ENCODE measurements around the gene PLEKHD1. TPM values are rescaled to one million over a fixed set of nuclear protein-coding genes. Genes with fewer than 3 reads are reported as not detected.

PLEKHD1 gene
- total RNA-seq, 1 donor from 2014 or later, result not detected

GRCh38 chr14:69536971-69537370 lies 52.4 kb downstream of the PLEKHD1 start:
- no peaks in the 10 kb centered on the region for H3K9me3 Mint-ChIP-seq
- DNase-seq (ENCODE audit: low spot score), result no peak
- Histone ChIP-seq H3K27me3 (no peaks in the 10 kb centered on the region), H3F3A (ENCODE audit: low read depth) (no peaks in the 10 kb centered on the region), H2AFZ (replicated peaks) (no peak overlapping the region), H3K4me1 (peaks cover 3% of the 10 kb centered on the region), H4K20me1 (ENCODE audit: low read depth) (no peaks in the 10 kb centered on the region), H3K4me3 (no peak overlapping the region), H3K79me2 (ENCODE audit: low read depth) (no peaks in the 10 kb centered on the region), H3K36me3 (no peaks in the 10 kb centered on the region), H3K27ac (no peak overlapping the region), H3K9ac (no peak overlapping the region), H3K9me3 (ENCODE audit: low read depth) (no peaks in the 10 kb centered on the region), H3K4me2 (no peak overlapping the region)
- H3K27ac Mint-ChIP-seq, result no peak overlapping the region
- H3K36me3 Mint-ChIP-seq, result no peaks in the 10 kb centered on the region
- TF ChIP-seq CTCF (IDR thresholded peaks at IDR 0.05), result no peak
- TF ChIP-seq EZH2 (IDR thresholded peaks at IDR 0.05), result no peak
- no peak for TF ChIP-seq EZH2phosphoT487 (IDR thresholded peaks at IDR 0.05)
- H3K4me3 Mint-ChIP-seq, result no peak overlapping the region
- peaks cover 10% of the 10 kb centered on the region for H3K4me1 Mint-ChIP-seq
- H3K27me3 Mint-ChIP-seq (ENCODE audit: insufficient read depth, low read depth), result no peaks in the 10 kb centered on the region

GRCh38 chr14:69537900-69538299 lies 53.4 kb downstream of the PLEKHD1 start:
- H3K27ac Mint-ChIP-seq, result no peak overlapping the region
- H3K9me3 Mint-ChIP-seq, result no peaks in the 10 kb centered on the region
- Histone ChIP-seq H3K36me3 (no peaks in the 10 kb centered on the region), H3F3A (ENCODE audit: low read depth) (no peaks in the 10 kb centered on the region), H3K9ac (no peak overlapping the region), H3K4me3 (no peak overlapping the region), H3K4me1 (peaks cover 3% of the 10 kb centered on the region), H3K27me3 (no peaks in the 10 kb centered on the region), H4K20me1 (ENCODE audit: low read depth) (no peaks in the 10 kb centered on the region), H3K27ac (no peak overlapping the region), H2AFZ (replicated peaks) (no peak overlapping the region), H3K4me2 (no peak overlapping the region), H3K79me2 (ENCODE audit: low read depth) (no peaks in the 10 kb centered on the region), H3K9me3 (ENCODE audit: low read depth) (no peaks in the 10 kb centered on the region)
- peaks cover 12% of the 10 kb centered on the region for H3K4me1 Mint-ChIP-seq
- H3K36me3 Mint-ChIP-seq, result no peaks in the 10 kb centered on the region
- H3K4me3 Mint-ChIP-seq, result no peak overlapping the region
- DNase-seq (ENCODE audit: low spot score), result no peak
- TF ChIP-seq EZH2 (IDR thresholded peaks at IDR 0.05) (no peak), EZH2phosphoT487 (IDR thresholded peaks at IDR 0.05) (no peak)
- no peaks in the 10 kb centered on the region for H3K27me3 Mint-ChIP-seq (ENCODE audit: insufficient read depth, low read depth)

- no peak overlapping the region for H3K27ac ChIP-seq
- H2AFZ ChIP-seq (replicated peaks), result no peak overlapping the region
- peaks cover 9% of the 10 kb centered on the region for H3K4me1 ChIP-seq
- Mint-ChIP-seq H3K27ac (no peak overlapping the region), H3K4me3 (no peak overlapping the region), H3K36me3 (no peaks in the 10 kb centered on the region), H3K4me1 (peaks cover 20% of the 10 kb centered on the region), H3K9me3 (no peaks in the 10 kb centered on the region), H3K27me3 (ENCODE audit: insufficient read depth, low read depth) (no peaks in the 10 kb centered on the region)
- TF ChIP-seq EZH2phosphoT487 (IDR thresholded peaks at IDR 0.05) (no peak), CTCF (IDR thresholded peaks at IDR 0.05) (no peak), EZH2 (IDR thresholded peaks at IDR 0.05) (no peak)
- H3K36me3 ChIP-seq, result no peaks in the 10 kb centered on the region
- H3K9me3 ChIP-seq (ENCODE audit: low read depth), result no peaks in the 10 kb centered on the region
- no peak overlapping the region for H3K9ac ChIP-seq
- no peak overlapping the region for H3K4me2 ChIP-seq
- no peaks in the 10 kb centered on the region for H3F3A ChIP-seq (ENCODE audit: low read depth)
- H3K27me3 ChIP-seq, result no peaks in the 10 kb centered on the region
- no peaks in the 10 kb centered on the region for H4K20me1 ChIP-seq (ENCODE audit: low read depth)
- no peak for DNase-seq (ENCODE audit: low spot score)
- H3K4me3 ChIP-seq, result no peak overlapping the region
- no peaks in the 10 kb centered on the region for H3K79me2 ChIP-seq (ENCODE audit: low read depth)
Measured at GRCh38 chr14:69538766-69539165, 54.2 kb downstream of the PLEKHD1 start.

GRCh38 chr14:69539631-69540410 lies 55.3 kb downstream of the PLEKHD1 start:
- TF ChIP-seq CTCF (IDR thresholded peaks at IDR 0.05) (no peak), EZH2phosphoT487 (IDR thresholded peaks at IDR 0.05) (no peak), EZH2 (IDR thresholded peaks at IDR 0.05) (no peak)

More at GRCh38 chr14:69539631-69540410, 55.3 kb downstream of the PLEKHD1 start:
- Mint-ChIP-seq H3K4me1 (peaks cover 29% of the 10 kb centered on the region), H3K27ac (no peak overlapping the region), H3K36me3 (no peaks in the 10 kb centered on the region), H3K27me3 (ENCODE audit: insufficient read depth, low read depth) (no peaks in the 10 kb centered on the region), H3K9me3 (no peaks in the 10 kb centered on the region), H3K4me3 (no peak overlapping the region)
- Histone ChIP-seq H4K20me1 (ENCODE audit: low read depth) (no peaks in the 10 kb centered on the region), H2AFZ (replicated peaks) (no peak overlapping the region), H3K9me3 (ENCODE audit: low read depth) (no peaks in the 10 kb centered on the region), H3K4me1 (peaks cover 9% of the 10 kb centered on the region), H3F3A (ENCODE audit: low read depth) (peaks cover 4% of the 10 kb centered on the region), H3K27me3 (no peaks in the 10 kb centered on the region), H3K4me2 (no peak overlapping the region), H3K79me2 (ENCODE audit: low read depth) (no peaks in the 10 kb centered on the region), H3K36me3 (no peaks in the 10 kb centered on the region), H3K27ac (no peak overlapping the region), H3K9ac (no peak overlapping the region), H3K4me3 (no peak overlapping the region)
- DNase-seq (ENCODE audit: low spot score), result no peak

Measured in neural progenitor cell (in vitro differentiated cells).